ENCODE data around the gene ARFGAP3.

Gene ARFGAP3

DNA sequence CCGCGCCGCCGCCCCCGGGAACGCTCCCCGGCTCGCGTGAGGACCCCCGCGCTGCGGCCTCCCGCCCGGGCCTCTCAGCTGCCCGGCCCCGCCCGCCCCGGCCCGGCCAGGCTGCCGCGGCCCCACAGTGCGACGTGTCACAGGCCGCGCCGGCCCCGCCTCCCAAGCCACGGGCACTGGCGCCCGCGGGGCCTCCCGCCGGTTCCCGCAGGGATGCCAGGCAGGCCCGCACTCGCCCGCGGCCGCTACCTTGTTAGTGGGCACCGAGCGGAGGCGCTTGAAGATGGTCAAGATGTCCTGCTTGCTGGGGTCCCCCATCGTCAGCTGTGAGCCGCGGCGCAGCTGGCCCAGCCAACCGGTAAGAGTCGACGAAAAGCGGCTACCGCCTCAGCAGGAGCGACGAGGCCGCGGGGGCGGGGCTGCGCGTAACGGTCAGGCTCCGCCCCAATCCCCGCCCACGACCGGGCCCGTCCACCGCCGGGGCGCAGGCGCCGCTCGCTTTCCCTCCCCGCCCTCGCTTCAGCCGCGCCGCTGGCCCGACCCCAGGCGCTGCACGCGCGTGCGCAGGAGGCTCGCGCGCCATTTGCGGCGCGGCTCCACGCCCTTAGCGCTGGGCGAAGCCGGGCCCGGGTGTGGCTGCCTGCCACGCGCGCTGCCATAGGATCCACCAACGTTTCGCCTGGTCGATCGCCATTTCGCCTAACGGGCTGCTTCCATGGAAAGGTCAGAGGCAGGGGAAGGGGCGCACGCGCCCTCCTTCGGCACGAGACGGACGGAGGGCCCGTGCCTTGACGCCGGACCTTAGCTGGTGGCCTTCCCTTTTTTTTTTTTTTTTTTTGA lies at the start of gene ARFGAP3 (continued):
- TF ChIP-seq ZBTB17 (tag by site-specific recombination; IDR thresholded peaks at IDR 0.05) (no peak), ZNF596 (tag by site-specific recombination; IDR thresholded peaks at IDR 0.05) (0 out of 2 replicates have a peak, but pooled peaks have one; percentile 7), ELK4 (IDR thresholded peaks at IDR 0.05; ENCODE audit: borderline replicate concordance, low read depth, low read length) (no peak), ZFHX2 (tag by site-specific recombination; conservative IDR thresholded peaks at IDR 0.05) (peak; percentile 82), ZSCAN30 (tag by site-specific recombination; IDR thresholded peaks at IDR 0.05) (peak; percentile 89), ZNF645 (tag by site-specific recombination; IDR thresholded peaks at IDR 0.05) (0 out of 2 replicates have a peak, but pooled peaks have one; percentile 59), REPIN1 (tag by site-specific recombination; IDR thresholded peaks at IDR 0.05; ENCODE audit: low read depth) (no peak), OVOL3 (tag by site-specific recombination; IDR thresholded peaks at IDR 0.05) (peak; percentile 67; the same call in 1 of the 2 replicates), ZNF2 (tag by site-specific recombination; IDR thresholded peaks at IDR 0.05) (no peak), ZNF530 (tag by site-specific recombination; IDR thresholded peaks at IDR 0.05; ENCODE audit: low read depth) (peak; percentile 28; the same call in 1 of the 2 replicates), ZNF677 (tag by site-specific recombination; IDR thresholded peaks at IDR 0.05) (no peak), ZNF391 (tag by site-specific recombination; IDR thresholded peaks at IDR 0.05; ENCODE audit: borderline replicate concordance, low read depth) (no peak), ZNF843 (tag by site-specific recombination; IDR thresholded peaks at IDR 0.05) (no peak), REST (tag by site-specific recombination; IDR thresholded peaks at IDR 0.05) (no peak), HIC1 (tag by site-specific recombination; IDR thresholded peaks at IDR 0.05) (no peak), ZNF501 (tag by site-specific recombination; IDR thresholded peaks at IDR 0.05) (no peak), ZNF324 (tag by site-specific recombination; IDR thresholded peaks at IDR 0.05) (peak; percentile 79; the same call in 1 of the 2 replicates), IKZF3 (tag by site-specific recombination; IDR thresholded peaks at IDR 0.05) (no peak), ZNF560 (tag by site-specific recombination; IDR thresholded peaks at IDR 0.05; ENCODE audit: borderline replicate concordance) (no peak), ZNF341 (tag by site-specific recombination; IDR thresholded peaks at IDR 0.05; ENCODE audit: low read depth) (no peak), ZNF558 (tag by site-specific recombination; IDR thresholded peaks at IDR 0.05) (no peak)
- TF ChIP-seq, protein P1, sequence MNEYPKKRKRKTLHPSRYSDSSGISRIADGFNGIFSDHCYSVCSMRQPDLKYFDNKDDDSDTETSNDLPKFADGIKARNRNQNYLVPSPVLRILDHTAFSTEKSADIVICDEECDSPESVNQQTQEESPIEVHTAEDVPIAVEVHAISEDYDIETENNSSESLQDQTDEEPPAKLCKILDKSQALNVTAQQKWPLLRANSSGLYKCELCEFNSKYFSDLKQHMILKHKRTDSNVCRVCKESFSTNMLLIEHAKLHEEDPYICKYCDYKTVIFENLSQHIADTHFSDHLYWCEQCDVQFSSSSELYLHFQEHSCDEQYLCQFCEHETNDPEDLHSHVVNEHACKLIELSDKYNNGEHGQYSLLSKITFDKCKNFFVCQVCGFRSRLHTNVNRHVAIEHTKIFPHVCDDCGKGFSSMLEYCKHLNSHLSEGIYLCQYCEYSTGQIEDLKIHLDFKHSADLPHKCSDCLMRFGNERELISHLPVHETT (tag by site-specific recombination; IDR thresholded peaks at IDR 0.05) = no peak
- TF ChIP-seq, protein P2, sequence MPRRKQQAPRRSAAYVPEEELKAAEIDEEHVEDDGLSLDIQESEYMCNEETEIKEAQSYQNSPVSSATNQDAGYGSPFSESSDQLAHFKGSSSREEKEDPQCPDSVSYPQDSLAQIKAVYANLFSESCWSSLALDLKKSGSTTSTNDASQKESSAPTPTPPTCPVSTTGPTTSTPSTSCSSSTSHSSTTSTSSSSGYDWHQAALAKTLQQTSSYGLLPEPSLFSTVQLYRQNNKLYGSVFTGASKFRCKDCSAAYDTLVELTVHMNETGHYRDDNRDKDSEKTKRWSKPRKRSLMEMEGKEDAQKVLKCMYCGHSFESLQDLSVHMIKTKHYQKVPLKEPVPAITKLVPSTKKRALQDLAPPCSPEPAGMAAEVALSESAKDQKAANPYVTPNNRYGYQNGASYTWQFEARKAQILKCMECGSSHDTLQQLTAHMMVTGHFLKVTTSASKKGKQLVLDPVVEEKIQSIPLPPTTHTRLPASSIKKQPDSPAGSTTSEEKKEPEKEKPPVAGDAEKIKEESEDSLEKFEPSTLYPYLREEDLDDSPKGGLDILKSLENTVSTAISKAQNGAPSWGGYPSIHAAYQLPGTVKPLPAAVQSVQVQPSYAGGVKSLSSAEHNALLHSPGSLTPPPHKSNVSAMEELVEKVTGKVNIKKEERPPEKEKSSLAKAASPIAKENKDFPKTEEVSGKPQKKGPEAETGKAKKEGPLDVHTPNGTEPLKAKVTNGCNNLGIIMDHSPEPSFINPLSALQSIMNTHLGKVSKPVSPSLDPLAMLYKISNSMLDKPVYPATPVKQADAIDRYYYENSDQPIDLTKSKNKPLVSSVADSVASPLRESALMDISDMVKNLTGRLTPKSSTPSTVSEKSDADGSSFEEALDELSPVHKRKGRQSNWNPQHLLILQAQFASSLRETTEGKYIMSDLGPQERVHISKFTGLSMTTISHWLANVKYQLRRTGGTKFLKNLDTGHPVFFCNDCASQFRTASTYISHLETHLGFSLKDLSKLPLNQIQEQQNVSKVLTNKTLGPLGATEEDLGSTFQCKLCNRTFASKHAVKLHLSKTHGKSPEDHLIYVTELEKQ (tag by site-specific recombination; IDR thresholded peaks at IDR 0.05; ENCODE audit: borderline replicate concordance) = no peak
- TF ChIP-seq, protein P3, sequence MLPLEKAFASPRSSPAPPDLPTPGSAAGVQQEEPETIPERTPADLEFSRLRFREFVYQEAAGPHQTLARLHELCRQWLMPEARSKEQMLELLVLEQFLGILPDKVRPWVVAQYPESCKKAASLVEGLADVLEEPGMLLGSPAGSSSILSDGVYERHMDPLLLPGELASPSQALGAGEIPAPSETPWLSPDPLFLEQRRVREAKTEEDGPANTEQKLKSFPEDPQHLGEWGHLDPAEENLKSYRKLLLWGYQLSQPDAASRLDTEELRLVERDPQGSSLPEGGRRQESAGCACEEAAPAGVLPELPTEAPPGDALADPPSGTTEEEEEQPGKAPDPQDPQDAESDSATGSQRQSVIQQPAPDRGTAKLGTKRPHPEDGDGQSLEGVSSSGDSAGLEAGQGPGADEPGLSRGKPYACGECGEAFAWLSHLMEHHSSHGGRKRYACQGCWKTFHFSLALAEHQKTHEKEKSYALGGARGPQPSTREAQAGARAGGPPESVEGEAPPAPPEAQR (tag by site-specific recombination; IDR thresholded peaks at IDR 0.05) = 0 out of 2 replicates have a peak, but pooled peaks have one; percentile 46
